NCI-H446 treated with DMSO at 0.1 percent for 48 hours (cell line): ENCODE measurements around the gene SLC8A2.

Source experiments
- DNase-seq: peaks from one replicate; lab custom pipeline; 2025; lab: John Stamatoyannopoulos, UW

SLC8A2 gene

GRCh38 chr19:47459477-47459876 is 12.2 kb downstream of the SLC8A2 start:
- DNase-seq, result no peak

GRCh38 chr19:47458672-47459071 is 13.0 kb downstream of the SLC8A2 start:
- no peak for DNase-seq

GRCh38 chr19:47456721-47457474 is 14.8 kb downstream of the SLC8A2 start:
- DNase-seq, result no peak

GRCh38 chr19:47450478-47450877 is 21.2 kb downstream of the SLC8A2 start:
- DNase-seq, result no peak

- no peak for DNase-seq
These were observed 23.3 kb downstream of the SLC8A2 start for GRCh38 chr19:47448360-47448727.

GRCh38 chr19:47447470-47448359 is 24.0 kb downstream of the SLC8A2 start:
- no peak for DNase-seq

GRCh38 chr19:47446534-47447469 is 24.9 kb downstream of the SLC8A2 start:
- DNase-seq, result no peak

- DNase-seq, result no peak
These were observed 25.7 kb downstream of the SLC8A2 start for GRCh38 chr19:47445937-47446402.

GRCh38 chr19:47445527-47445926 is 26.2 kb downstream of the SLC8A2 start:
- DNase-seq, result no peak

- no peak for DNase-seq
These were observed 27.3 kb downstream of the SLC8A2 start for GRCh38 chr19:47444388-47444821.

GRCh38 chr19:47443331-47443730 is 28.4 kb downstream of the SLC8A2 start:
- DNase-seq, result no peak

GRCh38 chr19:47438793-47439220 is 32.9 kb downstream of the SLC8A2 start:
- DNase-seq, result no peak

GRCh38 chr19:47437500-47437899 is 34.2 kb downstream of the SLC8A2 start:
- no peak for DNase-seq

- DNase-seq, result peak; percentile 11
These were observed 34.8 kb downstream of the SLC8A2 start for GRCh38 chr19:47436712-47437401.

GRCh38 chr19:47435883-47436417 is 35.7 kb downstream of the SLC8A2 start:
- no peak for DNase-seq

GRCh38 chr19:47435196-47435595 is 36.5 kb downstream of the SLC8A2 start:
- DNase-seq, result no peak

- DNase-seq, result no peak
These were observed 37.6 kb downstream of the SLC8A2 start for GRCh38 chr19:47434088-47434487.

GRCh38 chr19:47433121-47433520 is 38.6 kb downstream of the SLC8A2 start:
- no peak for DNase-seq

- DNase-seq, result no peak
These were observed 39.2 kb downstream of the SLC8A2 start for GRCh38 chr19:47432499-47432898.

- no peak for DNase-seq
These were observed 39.6 kb downstream of the SLC8A2 start for GRCh38 chr19:47432091-47432490.
